HG02588 (cell line): ENCODE data around the gene SDK2.
A peak's percentile ranks its signal among the peaks of the same experiment; 100 is the strongest.

ENCODE experiments used
- ATAC-seq: cut with Tn5 transposase; IDR thresholded peaks from one replicate; pipeline ENCODE4 v1.9.1; 2021; ENCODE audit warnings: mild to moderate bottlenecking, moderate library complexity; ENCODE audit not compliant: unreplicated experiment

The SDK2 gene

DNA sequence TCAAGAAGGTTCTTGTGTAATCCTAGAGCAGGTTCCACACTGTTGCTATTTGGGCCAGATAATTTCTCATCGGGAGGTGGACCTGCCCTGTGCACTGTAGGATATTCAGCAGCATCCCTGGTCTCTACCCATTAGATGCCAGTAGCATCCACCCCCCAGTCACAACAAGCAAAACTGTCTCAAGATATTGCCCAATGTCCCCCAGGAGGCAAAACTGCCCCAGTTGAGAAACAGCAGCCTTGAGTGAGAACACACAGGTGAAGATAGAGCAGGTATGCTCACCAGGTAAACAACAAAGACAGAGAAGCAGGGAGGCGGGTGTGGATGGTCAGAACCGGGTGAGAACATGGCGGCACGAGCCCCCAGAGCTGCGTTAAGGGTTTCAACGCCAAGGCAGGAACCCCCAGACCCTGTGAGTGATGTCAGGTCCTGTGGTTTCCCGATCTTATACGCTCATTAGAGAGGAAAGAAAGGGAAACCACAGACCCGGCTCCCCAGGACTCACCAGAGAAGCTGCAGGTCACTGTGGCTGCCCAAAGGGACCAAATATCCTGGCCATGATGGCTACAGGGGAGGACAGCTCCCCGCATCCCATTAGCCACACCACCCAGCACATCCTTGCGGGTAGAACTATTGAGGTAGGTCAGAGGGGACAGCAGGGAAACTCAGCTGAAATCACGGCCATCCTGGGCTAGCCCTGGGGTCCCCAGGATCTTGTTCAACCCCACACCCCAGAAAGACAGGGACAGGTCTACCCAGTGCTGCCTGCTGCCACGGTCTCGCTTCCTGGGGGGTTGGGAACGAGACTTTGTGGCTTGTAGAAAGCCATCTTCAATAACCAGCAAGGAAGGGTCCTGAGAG lies 353.6 kb downstream of the SDK2 start:
- ATAC-seq: peak; percentile 20

DNA sequence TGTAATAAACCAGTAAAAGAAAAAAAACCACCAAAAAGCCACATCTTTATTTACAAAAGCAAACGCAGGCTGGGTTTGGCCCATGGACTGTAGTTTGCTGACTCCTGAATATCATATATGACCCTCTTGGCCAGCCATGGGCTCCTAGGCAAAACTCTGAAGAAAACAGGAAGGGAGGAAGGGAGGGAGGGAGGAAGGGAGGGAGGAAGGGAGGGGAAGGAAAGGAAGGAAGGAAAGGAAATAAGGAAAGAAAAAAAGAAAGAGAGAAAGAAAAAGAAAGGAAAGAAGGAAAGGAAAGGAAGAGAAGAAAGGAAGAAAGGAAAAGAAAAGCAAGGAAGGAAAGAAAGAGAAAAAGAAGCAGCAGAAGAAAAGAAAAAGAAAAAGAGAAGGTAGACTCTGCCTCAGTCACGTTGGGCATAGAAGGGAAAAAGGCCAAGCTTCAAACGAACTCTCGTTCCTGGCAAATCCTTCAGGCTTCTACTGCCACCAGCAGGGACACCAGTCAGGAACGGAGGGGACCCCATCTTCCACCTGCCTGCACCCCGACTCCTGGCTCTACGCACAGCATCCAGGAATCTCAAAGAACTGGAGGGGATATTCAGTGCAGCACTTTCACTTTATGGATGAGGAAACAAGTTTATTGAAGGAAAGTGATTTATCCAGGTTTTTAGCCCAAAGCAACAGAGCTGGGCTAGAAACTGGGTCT lies 354.5 kb downstream of the SDK2 start:
- no peak for ATAC-seq

DNA sequence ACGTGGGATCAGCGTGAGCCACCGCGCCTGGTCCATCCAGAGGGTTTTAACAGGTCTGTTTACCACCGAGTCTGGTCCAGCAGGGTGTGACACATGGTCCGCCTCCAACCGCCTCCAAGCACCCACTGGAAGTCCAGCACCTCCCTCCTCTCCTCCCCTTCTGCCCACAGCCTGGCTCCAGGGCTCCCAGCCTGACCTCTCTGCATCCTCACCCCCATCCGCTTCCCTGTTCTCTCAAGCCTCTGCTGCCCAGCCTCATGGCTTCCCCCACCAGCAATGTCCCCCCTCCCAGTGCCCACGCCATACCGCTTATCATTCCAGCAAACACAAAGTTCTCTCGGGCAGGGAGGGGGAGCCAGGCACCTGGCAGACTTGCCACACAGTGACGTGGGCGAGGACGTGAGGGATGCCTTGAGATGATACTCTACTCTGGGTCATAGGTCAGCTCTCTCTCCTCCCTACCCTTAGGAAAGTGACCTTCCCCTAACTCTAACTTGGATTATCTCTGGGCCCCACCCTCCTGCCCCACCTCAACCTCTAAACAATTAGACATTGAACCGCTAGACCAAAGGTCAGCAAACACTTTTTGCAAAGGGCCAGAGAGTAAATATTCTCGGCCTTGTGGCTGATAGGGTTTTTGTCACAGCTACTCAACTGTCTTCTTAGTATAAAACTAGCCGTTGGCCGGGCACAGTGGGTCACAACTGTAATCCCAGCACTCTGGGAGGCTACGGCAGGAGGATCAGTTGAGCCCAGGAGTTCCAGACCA lies 355.5 kb downstream of the SDK2 start:
- ATAC-seq: no peak

DNA sequence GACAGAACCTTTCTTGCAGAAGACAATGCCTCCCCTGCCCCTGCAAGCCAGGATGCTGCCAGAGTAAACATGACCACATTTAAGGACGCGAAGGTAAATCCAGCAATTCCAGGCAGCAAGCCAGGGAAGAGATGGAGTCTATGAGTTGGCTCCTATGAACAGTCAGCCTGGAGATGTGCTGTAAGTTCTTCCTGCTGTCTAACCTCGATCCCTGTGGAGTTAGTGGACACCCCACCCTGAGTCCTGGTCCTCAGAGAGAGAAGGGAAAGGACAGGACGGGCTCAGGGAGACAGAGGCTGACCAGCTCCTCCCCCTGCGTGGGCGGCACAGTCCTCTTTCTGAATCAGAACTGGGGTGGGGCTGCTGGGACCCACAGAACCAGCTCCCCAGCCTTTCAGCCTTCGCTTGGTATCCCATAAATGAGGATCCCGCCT lies 357.4 kb downstream of the SDK2 start:
- ATAC-seq: no peak

DNA sequence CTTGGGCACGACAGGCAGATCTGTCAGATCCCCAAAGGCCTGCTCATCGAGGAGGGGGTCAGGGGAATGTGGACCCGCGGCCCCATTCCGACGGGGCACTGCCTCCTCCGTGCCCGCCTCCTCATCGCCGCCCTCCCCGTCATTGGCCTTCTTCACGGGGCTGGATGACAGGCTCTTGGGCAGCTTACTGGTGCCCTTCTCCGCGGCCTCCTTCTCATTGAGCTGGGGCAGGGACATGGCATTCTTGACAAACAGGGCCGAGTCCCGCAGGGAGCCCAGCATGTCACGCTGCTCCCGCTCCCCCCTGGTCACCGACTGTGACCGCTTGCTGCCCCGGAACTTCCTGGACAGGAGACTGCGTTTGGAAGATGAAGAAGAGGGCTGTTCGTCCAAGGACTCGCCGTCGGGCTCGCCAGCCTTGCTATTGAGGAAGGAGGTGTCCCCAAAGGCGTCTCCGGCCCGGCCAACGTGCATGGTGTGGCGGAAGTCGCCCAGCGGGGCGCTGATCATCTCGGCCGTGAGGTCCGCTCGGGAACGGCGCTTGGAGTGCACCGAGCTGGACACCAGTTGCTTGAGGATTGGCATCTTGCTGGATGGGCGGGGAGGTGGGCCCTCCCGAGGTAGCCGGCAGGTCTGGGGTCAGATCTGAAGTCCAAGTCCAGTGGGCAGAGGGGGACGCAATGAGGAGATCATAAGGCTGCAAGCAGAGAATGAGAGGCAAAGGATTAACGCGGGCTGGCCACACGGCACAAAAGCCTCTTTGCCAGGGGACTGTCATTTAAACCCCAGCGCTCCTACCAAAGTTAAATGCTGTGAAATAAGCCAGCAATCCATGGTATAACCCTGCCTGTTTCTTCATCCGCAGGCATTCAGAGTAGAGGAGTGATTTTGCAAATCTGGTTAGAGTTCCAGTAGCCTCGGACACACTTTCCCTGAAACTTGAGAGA lies 358.1 kb downstream of the SDK2 start:
- no peak for ATAC-seq

DNA sequence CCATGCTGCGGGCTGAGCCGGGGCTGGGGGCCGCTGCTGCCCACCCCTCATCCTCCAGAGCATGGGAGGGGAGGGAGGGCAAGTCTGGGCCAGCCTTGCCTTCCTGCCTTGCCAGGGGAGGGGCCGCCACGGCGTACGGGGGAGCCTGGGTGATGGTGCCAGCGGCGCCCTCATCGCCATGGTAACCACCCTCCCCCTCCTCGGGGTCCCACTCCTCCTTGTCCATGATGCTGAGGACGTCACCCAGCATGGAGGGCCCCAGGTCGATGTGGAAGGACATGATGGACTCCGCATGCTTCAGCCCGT lies 358.7 kb downstream of the SDK2 start:
- no peak for ATAC-seq

DNA sequence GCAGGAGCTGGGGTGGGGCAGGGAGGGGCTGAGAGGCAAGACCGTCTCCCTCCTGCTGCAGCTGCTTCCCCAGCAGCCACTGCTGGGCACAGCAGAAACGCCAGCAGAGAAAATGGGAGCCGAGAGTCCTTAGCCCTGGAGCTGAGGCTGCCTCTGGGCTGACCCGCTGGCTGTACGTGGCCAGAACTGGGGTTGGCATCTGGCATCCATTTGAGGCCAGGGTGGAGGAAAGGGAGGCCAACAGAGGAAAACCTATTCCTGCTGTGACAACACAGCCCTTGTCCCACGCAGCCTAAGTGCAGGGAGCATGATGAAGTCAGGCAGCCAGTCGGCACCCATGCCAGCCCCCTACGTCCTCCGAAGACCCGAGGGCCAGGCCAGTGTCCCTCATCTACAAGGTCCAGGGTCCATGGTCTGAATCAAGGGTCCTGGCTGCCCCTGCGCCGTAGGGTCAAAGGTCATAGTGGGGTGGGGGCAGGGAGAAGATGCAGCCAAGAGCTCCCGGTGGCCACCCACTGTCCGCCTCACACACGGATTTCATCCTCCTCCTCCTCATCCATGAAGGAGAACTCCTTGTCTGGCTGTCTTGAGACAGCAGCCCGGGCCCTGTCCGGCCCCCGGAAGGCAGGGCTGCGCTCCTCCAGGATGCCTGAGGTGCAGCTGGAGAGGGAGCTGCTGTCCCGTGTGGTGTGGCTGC lies 359.2 kb downstream of the SDK2 start:
- ATAC-seq: no peak
